ENCODE results near the gene PCGF2.
"Not testable (repeated sequence)": the region's sequence is repeated elsewhere in the genome, so short reads cannot be mapped to it uniquely, and the experiment has no call there.

The PCGF2 gene

DNA sequence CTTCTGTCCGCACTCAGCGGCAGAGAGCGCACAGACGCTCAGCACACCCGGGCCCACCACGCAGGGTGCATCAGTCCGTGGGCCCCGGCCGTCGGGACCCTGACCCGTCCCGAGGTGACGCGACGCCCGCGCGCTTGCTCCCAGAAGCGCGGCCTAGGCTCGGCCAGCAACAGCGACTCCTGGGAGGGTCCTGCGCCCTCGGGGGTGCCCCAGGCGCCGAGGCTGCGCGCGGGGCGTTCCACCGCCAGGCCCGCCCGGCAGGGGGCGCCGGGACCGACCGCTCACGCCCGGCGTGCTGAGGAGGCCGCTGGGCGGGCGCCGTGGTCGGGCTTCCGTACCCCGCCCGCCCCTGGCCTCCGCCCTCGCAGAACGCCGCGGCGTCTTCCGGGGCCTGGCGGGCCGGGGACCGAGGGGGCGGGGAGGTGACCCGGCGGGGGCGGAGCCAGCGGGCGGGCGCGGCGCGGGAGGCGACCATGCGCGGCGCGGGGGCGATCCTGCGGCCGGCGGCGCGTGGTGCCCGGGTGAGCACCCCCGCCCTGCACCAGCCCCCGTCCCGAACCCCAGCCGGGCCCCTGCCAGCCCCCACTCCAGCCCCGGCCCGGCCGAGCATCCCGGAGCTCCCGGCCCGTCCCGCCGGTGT lies 18.1 kb downstream of the PCGF2 start, which contains the start of gene CISD3:
TSS of gene CISD3 (plus strand) at position 456 of the 640 bp plus-strand sequence. CDS start at position 474, 18 bp downstream.
- TF ChIP-seq, protein P1, sequence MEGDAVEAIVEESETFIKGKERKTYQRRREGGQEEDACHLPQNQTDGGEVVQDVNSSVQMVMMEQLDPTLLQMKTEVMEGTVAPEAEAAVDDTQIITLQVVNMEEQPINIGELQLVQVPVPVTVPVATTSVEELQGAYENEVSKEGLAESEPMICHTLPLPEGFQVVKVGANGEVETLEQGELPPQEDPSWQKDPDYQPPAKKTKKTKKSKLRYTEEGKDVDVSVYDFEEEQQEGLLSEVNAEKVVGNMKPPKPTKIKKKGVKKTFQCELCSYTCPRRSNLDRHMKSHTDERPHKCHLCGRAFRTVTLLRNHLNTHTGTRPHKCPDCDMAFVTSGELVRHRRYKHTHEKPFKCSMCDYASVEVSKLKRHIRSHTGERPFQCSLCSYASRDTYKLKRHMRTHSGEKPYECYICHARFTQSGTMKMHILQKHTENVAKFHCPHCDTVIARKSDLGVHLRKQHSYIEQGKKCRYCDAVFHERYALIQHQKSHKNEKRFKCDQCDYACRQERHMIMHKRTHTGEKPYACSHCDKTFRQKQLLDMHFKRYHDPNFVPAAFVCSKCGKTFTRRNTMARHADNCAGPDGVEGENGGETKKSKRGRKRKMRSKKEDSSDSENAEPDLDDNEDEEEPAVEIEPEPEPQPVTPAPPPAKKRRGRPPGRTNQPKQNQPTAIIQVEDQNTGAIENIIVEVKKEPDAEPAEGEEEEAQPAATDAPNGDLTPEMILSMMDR (IDR thresholded peaks at IDR 0.05; ENCODE audit: low read depth, low read length): peak; percentile 45
- H3K4me3 ChIP-seq (ENCODE audit: low read depth, low read length): peak within 1 kb of the TSS; percentile 79

GRCh38 chr17:38729368-38729885 lies 18.7 kb downstream of the PCGF2 start:
- TF ChIP-seq, protein P1 (IDR thresholded peaks at IDR 0.05; ENCODE audit: low read depth, low read length): no peak
- H3K4me3 ChIP-seq (ENCODE audit: low read depth, low read length): peak overlapping the region; percentile 62

DNA sequence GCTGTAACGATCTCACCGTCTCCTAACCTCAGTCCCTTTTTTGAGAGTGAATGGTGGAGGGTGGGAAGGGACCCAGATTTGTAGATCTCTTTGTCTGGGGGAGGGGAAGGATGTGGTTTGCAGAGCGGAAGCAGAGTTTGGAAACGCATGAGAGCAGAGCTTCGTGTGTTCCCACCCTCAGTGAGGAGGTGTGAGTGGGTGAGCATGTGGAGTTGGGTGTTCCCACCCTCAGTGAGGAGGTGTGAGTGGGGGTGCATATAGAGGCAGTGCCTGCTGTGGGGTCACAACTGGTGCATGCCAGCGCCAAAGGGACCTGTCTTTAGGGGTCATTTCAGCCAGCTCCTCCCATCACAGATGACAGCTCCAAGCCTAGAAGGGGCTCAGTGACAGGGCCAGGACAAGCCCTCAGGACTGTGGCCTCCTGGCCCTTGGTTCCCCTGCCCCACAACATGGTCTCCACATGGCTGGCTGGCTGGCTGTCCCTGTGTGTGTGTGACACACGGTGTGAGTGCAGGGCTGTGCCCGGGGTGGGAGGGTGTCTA lies 19.8 kb downstream of the PCGF2 start:
- no peak overlapping the region for H3K4me3 ChIP-seq (ENCODE audit: low read depth, low read length)
- TF ChIP-seq, protein P1 (IDR thresholded peaks at IDR 0.05; ENCODE audit: low read depth, low read length): no peak

- H3K4me3 ChIP-seq (ENCODE audit: low read depth, low read length): no peak overlapping the region
- TF ChIP-seq, protein P1 (IDR thresholded peaks at IDR 0.05; ENCODE audit: low read depth, low read length): no peak
Measured at GRCh38 chr17:38727736-38728135, 20.4 kb downstream of the PCGF2 start.

DNA sequence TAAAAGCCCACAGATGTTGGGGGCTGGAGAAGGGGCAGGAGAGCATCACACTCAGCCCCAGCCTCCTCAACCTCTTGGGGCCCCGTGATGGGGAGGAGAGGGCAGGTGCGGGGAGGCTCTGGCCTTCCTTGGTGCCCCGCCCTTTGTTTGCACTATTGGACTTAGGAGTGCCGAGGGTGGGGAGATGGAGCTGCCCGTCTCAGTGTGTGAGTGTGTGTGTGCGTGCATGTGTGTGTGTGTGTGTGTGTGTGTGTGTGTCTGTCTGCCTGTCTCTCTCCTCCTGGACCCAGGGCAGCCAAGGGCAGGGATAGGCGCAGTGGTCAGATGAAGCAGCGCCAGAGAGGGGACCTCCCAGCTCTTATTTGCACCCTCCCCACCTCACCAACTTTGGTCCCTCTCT lies 22.0 kb downstream of the PCGF2 start:
- H3K4me3 ChIP-seq (ENCODE audit: low read depth, low read length): not testable (repeated sequence)

GRCh38 chr17:38725066-38725465 lies 23.1 kb downstream of the PCGF2 start:
- no peak overlapping the region for H3K4me3 ChIP-seq (ENCODE audit: low read depth, low read length)
- TF ChIP-seq, protein P1 (IDR thresholded peaks at IDR 0.05; ENCODE audit: low read depth, low read length): no peak

GRCh38 chr17:38724337-38724988 lies 23.7 kb downstream of the PCGF2 start:
- TF ChIP-seq, protein P1 (IDR thresholded peaks at IDR 0.05; ENCODE audit: low read depth, low read length): no peak

More at GRCh38 chr17:38724337-38724988, 23.7 kb downstream of the PCGF2 start:
- no peak overlapping the region for H3K4me3 ChIP-seq (ENCODE audit: low read depth, low read length)
